HG03045 (cell line): ENCODE data around the gene SHB.

ENCODE experiments used
- ATAC-seq: cut with Tn5 transposase; IDR thresholded peaks from one replicate; pipeline ENCODE4 v1.9.1; 2021; ENCODE audit warnings: mild to moderate bottlenecking, moderate library complexity; ENCODE audit not compliant: unreplicated experiment

The SHB gene

GRCh38 chr9:37972351-37972848 lies 96.6 kb downstream of the SHB start:
- no peak for ATAC-seq

DNA sequence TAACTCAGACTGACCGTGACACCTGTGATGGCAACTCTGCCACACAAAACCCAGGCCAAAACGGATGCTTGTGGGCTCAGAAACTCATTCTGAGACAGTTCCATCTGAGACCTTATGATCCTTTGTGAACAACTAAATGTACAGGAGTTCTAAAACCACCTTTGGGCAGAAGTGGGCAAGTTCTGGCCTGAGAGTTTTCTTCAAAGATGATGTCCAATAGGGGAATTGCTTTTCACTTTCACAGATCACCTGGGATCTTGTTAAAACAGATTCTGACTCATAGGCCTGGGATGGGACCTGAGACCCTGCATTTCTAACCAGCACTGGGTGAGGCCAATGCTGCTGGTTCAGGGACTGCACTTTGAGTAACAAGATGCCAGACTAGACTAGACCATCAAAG lies 97.3 kb downstream of the SHB start:
- no peak for ATAC-seq

DNA sequence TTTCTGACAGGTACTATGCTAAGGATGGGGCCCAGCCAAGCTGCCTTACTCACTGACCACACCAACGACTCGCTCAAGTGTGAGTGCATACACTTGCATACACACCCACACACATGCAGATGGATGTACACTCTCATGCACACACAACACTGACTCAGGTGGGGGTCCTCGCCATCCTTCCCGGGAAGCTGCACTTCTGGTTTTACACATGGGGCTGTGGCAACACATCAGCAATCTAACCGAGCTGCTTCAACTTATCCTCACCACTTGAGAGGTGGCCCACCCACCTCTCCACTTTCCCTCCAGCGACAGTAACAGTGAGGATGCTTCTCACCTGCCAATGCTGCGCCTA lies 97.9 kb downstream of the SHB start:
- ATAC-seq: no peak

GRCh38 chr9:37970301-37971107 lies 98.5 kb downstream of the SHB start:
- no peak for ATAC-seq

DNA sequence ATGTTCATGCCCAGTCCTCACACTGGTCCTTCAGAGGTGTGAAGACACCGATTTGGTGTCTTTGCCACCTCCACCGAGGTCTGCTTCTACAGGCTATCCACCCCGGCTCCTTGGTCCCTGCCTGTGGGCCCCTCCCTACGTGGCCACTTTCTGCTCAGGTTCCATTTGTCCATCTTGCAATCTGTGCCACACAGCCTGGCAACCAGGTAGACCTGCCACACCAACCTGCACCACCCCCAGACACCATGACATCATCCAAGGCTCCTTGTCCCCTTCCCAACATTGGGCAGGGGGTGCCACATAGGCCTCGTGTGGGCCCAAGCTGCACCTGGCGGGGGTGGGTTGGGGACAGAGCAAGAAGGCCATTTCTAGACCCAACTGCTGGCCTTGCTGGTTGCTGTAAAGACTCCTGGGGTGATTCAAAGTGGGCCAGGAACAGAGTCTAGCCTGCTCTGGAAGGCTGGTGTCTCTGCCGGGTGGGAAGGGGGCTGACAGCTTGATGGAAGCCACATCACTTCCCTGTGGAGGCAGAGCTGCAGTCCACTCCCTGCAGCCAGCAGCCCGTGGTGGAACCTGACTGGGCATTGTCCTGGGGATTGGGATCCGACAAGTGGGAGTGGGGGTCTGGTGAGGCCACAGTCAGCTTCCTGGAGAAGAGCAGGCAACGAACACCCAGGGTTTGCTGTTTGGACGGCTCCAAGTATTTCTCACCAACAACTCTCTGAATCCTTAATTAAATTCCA lies 99.3 kb downstream of the SHB start:
- no peak for ATAC-seq

DNA sequence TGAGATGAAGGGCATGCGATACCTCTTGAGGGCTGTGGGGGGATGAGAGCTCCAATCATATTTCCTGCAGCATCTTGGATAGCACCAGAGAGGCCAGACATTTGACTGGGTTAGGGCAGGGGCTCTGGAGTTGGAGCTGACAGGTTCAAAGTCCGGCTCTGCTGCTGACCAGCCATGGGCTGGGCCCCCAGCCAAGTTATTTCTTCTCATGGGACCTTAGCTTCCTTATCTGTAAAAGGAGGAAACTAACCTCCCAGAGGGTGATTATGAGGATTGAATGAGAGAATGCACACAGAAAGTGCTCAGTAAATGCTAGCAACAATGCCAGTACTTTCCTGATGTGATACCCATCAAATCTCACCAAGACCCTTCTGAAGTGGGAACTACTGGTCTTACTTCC lies 99.9 kb downstream of the SHB start:
- no peak for ATAC-seq

DNA sequence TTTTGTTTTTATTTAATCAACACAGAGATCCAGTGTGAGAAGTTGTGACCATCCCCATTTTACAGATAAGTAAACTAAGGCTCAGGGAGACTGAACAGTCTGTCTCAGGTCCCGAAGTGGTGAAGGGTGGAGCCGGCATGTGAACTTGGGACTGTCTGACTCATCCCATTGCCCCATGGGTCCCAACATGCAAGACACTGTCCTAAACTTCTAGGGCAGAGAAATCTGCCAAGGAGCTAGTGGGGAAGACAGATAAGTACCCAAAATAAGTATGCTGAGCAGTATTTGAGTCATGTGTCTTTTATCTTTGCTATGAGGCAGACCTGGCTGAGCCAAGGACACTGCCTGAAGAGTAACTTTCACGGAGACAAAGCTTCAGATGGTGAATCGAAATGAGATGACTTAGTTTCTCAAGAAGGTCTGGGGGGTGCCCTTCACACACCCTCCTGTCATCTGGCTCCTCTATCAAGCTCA lies 100.8 kb downstream of the SHB start:
- ATAC-seq: no peak

- no peak for ATAC-seq
These were observed 101.3 kb downstream of the SHB start for GRCh38 chr9:37967761-37968080.

- ATAC-seq: no peak
These were observed 101.8 kb downstream of the SHB start for GRCh38 chr9:37967014-37967760.

GRCh38 chr9:37966412-37967013 lies 102.5 kb downstream of the SHB start:
- no peak for ATAC-seq

DNA sequence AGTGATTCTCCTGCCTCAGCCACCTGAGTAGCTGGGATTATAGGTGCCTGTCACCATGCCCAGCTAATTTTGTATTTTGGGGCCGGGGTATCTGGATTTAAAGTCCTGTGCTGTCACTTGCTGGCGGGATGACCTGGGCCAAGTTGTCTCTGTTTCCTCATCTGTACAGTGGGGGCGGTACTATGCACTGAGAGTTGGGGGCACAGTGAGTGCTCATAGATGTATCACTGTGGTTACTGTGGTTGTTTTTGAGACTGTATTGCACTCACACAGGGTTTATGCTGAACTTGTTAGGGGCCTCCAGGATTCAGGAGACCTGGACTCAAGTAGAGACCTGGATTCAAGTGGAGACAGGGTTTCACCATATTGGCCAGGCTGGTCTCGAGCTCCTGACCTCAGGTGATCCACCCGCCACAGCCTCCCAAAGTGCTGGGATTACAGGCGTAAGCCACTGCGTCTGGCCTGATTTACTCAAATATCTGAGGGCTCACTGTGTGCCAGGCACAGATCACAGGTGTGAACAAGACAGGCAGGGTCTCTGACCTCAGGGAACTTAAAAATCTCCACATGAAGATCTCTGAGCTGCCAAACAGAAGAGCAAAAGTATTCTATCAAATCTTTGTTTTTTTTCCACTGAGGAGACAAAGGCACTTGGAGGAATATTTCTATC lies 103.2 kb downstream of the SHB start:
- peak; percentile 54 for ATAC-seq

GRCh38 chr9:37965116-37965515 lies 103.9 kb downstream of the SHB start:
- ATAC-seq: no peak

DNA sequence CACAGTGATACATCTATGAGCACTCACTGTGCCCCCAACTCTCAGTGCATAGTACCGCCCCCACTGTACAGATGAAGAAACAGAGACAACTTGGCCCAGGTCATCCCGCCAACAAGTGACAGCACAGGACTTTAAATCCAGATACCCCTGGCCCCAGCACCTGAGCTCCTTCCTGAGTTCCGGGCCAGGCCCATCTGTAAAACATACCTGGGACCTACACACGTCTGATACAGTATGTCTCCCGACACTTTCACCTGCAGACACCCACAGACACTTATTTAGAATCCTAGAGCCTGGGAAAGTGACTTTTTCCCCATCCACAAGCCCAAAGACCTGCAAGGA lies 104.3 kb downstream of the SHB start:
- ATAC-seq: no peak

- no peak for ATAC-seq
These were observed 104.9 kb downstream of the SHB start for GRCh38 chr9:37963936-37964739.

GRCh38 chr9:37961351-37961750 lies 107.7 kb downstream of the SHB start:
- no peak for ATAC-seq

DNA sequence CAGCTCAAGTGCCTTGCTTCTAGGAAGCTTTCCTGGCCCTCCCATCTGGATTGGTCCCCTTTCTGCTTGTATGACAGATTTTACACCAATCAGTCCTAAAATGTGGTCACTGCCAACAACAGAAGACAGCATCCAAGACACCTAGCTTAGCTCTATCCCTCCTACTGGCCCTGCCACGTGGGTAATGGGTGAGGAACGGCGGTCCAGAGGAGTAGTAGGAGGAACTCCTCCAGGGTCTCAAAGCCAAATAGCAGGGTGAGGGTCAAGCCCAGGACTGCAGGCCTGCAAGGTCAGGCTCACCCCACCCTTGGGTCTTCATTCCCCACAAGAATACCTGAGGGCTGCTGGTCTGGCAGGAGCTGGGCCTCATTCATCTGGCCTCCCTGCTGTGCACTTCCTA lies 108.4 kb downstream of the SHB start:
- ATAC-seq: no peak

- ATAC-seq: no peak
These were observed 109.1 kb downstream of the SHB start for GRCh38 chr9:37959976-37960375.

DNA sequence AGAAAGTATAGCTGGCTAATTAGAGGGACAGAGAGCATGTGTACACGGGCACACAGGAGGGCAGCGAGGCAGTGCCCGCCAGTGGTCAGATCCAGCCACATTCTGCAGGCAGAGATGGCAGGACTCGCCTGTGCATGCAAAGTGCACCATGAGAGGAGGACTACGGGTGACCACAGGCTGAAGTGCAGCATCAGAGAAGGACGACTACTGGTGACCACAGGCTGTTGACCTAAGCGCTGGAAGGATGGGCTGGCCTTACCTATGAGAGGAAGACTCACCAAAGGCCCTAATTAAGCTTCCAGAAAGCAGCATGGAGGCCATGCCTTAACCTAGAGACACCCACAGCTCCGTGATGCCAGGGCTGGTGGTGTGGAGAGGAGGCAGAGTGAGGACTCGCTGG lies 110.9 kb downstream of the SHB start:
- ATAC-seq: no peak

GRCh38 chr9:37957664-37957953 lies 111.4 kb downstream of the SHB start:
- no peak for ATAC-seq
